H1 (cell line): Measurements from ENCODE around the gene ZBTB4. TPM values are rescaled to one million over a fixed set of nuclear protein-coding genes. Genes with fewer than 3 reads are reported as not detected.

Experiments
- CTCF ChIA-PET: fragments of 300-600 bp; sonication (Branson Sonifier 250); formaldehyde crosslinking; loops from one replicate; lab custom pipeline; 2021; ENCODE audit not compliant: partially characterized antibody; lab: Charles Lee
- POLR2A ChIA-PET: fragments of 300-600 bp; sonication (Branson Sonifier 250); formaldehyde crosslinking; loops from one replicate; lab custom pipeline; 2021; ENCODE audit warnings: inconsistent platforms; ENCODE audit not compliant: partially characterized antibody; lab: Charles Lee
- DNase-seq, 2 experiments: peaks; one replicate each; pipeline versions ENCODE4 v3.0.0 to v3.0.0-alpha.2; 2010 to 2022; ENCODE audit warnings: low spot score in 2 of 2, low read depth in 1 of 2, mixed read lengths in 1 of 2
- FAIRE-seq: peaks from 2 replicates; lab custom pipeline; 2011; peaks lifted over from hg19 to GRCh38; lab: Jason Lieb, UNC
- H2AFZ ChIP-seq: 2 replicates; pipeline ENCODE4 v1.8.1; 2012; ENCODE audit warnings: low read length, inconsistent platforms
- H2AK5ac ChIP-seq: 2 replicates; pipeline ENCODE4 v1.6.1; 2013; ENCODE audit warnings: low read depth, low read length
- H2BK120ac ChIP-seq: replicated peaks from 2 replicates; pipeline ENCODE3; 2013; ENCODE audit warnings: low read depth, low read length, inconsistent platforms
- H2BK12ac ChIP-seq: 2 replicates; pipeline ENCODE4 v1.6.1; 2013; ENCODE audit warnings: low read depth, low read length
- H2BK15ac ChIP-seq: 2 replicates; pipeline ENCODE4 v1.6.1; 2013; ENCODE audit warnings: low read length
- H2BK20ac ChIP-seq: 2 replicates; pipeline ENCODE4 v1.6.1; 2013; ENCODE audit warnings: low read length
- H2BK5ac ChIP-seq: 2 replicates; pipeline ENCODE4 v1.6.1; 2013; ENCODE audit warnings: low read depth, low read length
- H3K14ac ChIP-seq: 2 replicates; pipeline ENCODE4 v1.6.1; 2013; ENCODE audit warnings: inconsistent platforms; ENCODE audit not compliant: insufficient read length
- H3K18ac ChIP-seq: 2 replicates; pipeline ENCODE4 v1.6.1; 2013; ENCODE audit warnings: low read length; ENCODE audit errors: extremely low read depth
- H3K23ac ChIP-seq: 2 replicates; pipeline ENCODE4 v1.6.1; 2013; ENCODE audit warnings: inconsistent platforms; ENCODE audit not compliant: insufficient read length
- H3K23me2 ChIP-seq: 2 replicates; pipeline ENCODE4 v1.6.1; 2013; ENCODE audit warnings: low read depth, low read length
- H3K27ac ChIP-seq: 2 replicates; pipeline ENCODE4 v1.6.1; 2011; ENCODE audit warnings: low read depth, low read length, inconsistent platforms
- H3K27me3 ChIP-seq, 4 experiments: replicated peaks in 1 of 4; 1 replicate in 1 of 4; 2 replicates in 3 of 4; pipeline versions ENCODE4 v1.6.1 to v1.8.1; 2011 to 2013; ENCODE audit warnings: low read length in 3 of 4, mild to moderate bottlenecking in 3 of 4, inconsistent platforms in 2 of 4, mixed read lengths in 2 of 4, moderate library complexity in 1 of 4; ENCODE audit not compliant: control insufficient read depth in 3 of 4, insufficient read depth in 3 of 4; ENCODE audit errors: extremely low read depth in 1 of 4
- H3K36me3 ChIP-seq, 4 experiments: 2 replicates each; pipeline versions ENCODE4 v1.6.1 to v1.8.1; 2011 to 2013; ENCODE audit warnings: mild to moderate bottlenecking in 4 of 4, low read length in 3 of 4, moderate library complexity in 2 of 4, control low read depth in 1 of 4, inconsistent platforms in 1 of 4; ENCODE audit not compliant: insufficient read depth in 4 of 4, control insufficient read depth in 2 of 4
- H3K4ac ChIP-seq: replicated peaks from 2 replicates; pipeline ENCODE3; 2013; ENCODE audit warnings: low read length, low read depth, mixed read lengths, inconsistent platforms; ENCODE audit not compliant: insufficient read length
- H3K4me1 ChIP-seq, 4 experiments: replicated peaks in 1 of 4; 1 replicate in 1 of 4; 2 replicates in 3 of 4; pipeline versions ENCODE4 v1.6.1 to v1.8.1; 2011 to 2013; ENCODE audit warnings: low read length in 3 of 4, inconsistent platforms in 2 of 4, mixed read lengths in 1 of 4; ENCODE audit not compliant: insufficient read depth in 4 of 4, control insufficient read depth in 3 of 4
- H3K4me2 ChIP-seq, 2 experiments: 2 replicates each; pipeline versions ENCODE4 v1.6.1 to v1.8.1; 2011 to 2013; ENCODE audit warnings: low read depth in 2 of 2, low read length in 2 of 2, control low read depth in 1 of 2, inconsistent platforms in 1 of 2, mild to moderate bottlenecking in 1 of 2; ENCODE audit not compliant: insufficient read depth in 1 of 2
- H3K4me3 ChIP-seq, 4 experiments: fragments of 200-600, 300-600 bp in 1 of 4; sonication (generic), shearing (Covaris generic), sonication (Bioruptor Twin) in 1 of 4; 2 replicates each; pipeline versions ENCODE4 v1.5.1 to v1.8.1; 2011 to 2016; ENCODE audit warnings: low read length in 4 of 4, low read depth in 3 of 4, control low read depth in 2 of 4, inconsistent platforms in 2 of 4, mild to moderate bottlenecking in 2 of 4, mixed read lengths in 1 of 4, moderate library complexity in 1 of 4; ENCODE audit not compliant: insufficient read depth in 2 of 4; ENCODE audit errors: extremely low read depth in 1 of 4
- H3K56ac ChIP-seq: replicated peaks from 2 replicates; pipeline ENCODE3; 2013; ENCODE audit warnings: low read depth, mild to moderate bottlenecking, mixed read lengths, low read length, inconsistent platforms; ENCODE audit not compliant: insufficient read length
- H3K79me1 ChIP-seq: 2 replicates; pipeline ENCODE4 v1.6.1; 2013; ENCODE audit warnings: low read depth, low read length, control low read depth
- H3K79me2 ChIP-seq, 2 experiments: 2 replicates each; pipeline versions ENCODE4 v1.6.1 to v1.8.1; 2012 to 2013; ENCODE audit warnings: low read length in 2 of 2, mild to moderate bottlenecking in 2 of 2, inconsistent platforms in 1 of 2; ENCODE audit not compliant: insufficient read depth in 2 of 2, control insufficient read depth in 1 of 2
- H3K9ac ChIP-seq, 4 experiments: replicated peaks in 1 of 4; 1 replicate in 1 of 4; 2 replicates in 3 of 4; pipeline versions ENCODE4 v1.6.1 to v1.8.1; 2011 to 2013; ENCODE audit warnings: low read depth in 3 of 4, low read length in 3 of 4, control low read depth in 2 of 4, mild to moderate bottlenecking in 2 of 4, moderate library complexity in 2 of 4, inconsistent platforms in 1 of 4; ENCODE audit errors: extremely low read depth in 1 of 4
- H3K9me3 ChIP-seq, 2 experiments: 2 replicates each; pipeline versions ENCODE4 v1.6.1 to v1.8.1; 2012 to 2013; ENCODE audit warnings: mild to moderate bottlenecking in 2 of 2, moderate library complexity in 2 of 2, control low read depth in 1 of 2, inconsistent platforms in 1 of 2, low read depth in 1 of 2, low read length in 1 of 2, mixed read lengths in 1 of 2; ENCODE audit not compliant: insufficient read depth in 2 of 2
- H4K20me1 ChIP-seq, 2 experiments: replicated peaks in 1 of 2; 2 replicates each; pipeline versions ENCODE3 to v1.8.1; 2011 to 2013; ENCODE audit warnings: inconsistent platforms in 2 of 2, low read length in 2 of 2, mild to moderate bottlenecking in 1 of 2; ENCODE audit not compliant: insufficient read depth in 2 of 2, control insufficient read depth in 1 of 2
- H4K5ac ChIP-seq: 2 replicates; pipeline ENCODE4 v1.6.1; 2013; ENCODE audit warnings: low read length, low read depth, mixed read lengths, inconsistent platforms; ENCODE audit not compliant: insufficient read length
- H4K8ac ChIP-seq: 2 replicates; pipeline ENCODE4 v1.8.0; 2013; ENCODE audit warnings: mild to moderate bottlenecking, moderate library complexity, low read length, inconsistent platforms; ENCODE audit not compliant: insufficient read depth; ENCODE audit errors: extremely low read depth
- H4K91ac ChIP-seq: replicated peaks from 2 replicates; pipeline ENCODE3; 2013; ENCODE audit warnings: low read length, mixed read lengths, inconsistent platforms; ENCODE audit not compliant: insufficient read length
- CEBPB ChIP-seq: IDR thresholded peaks from 2 replicates; pipeline ENCODE4 v1.6.1; 2012; ENCODE audit warnings: low read depth, low read length
- SP4 ChIP-seq: IDR thresholded peaks from 2 replicates; pipeline ENCODE4 v1.6.1; 2012; ENCODE audit warnings: low read length, inconsistent platforms
- USF2 ChIP-seq: IDR thresholded peaks from 2 replicates; pipeline ENCODE4 v1.6.1; 2011; ENCODE audit warnings: low read length, improper control_type of control experiment
- WGBS, 2 experiments: shearing (Covaris generic) in 1 of 2; methylation state at CpG; one replicate each; pipeline versions ENCODE4 v1.1.6 to v1.1.7; 2013 to 2015; ENCODE audit warnings: low lambda C conversion rate in 2 of 2, mixed read lengths in 2 of 2, inconsistent platforms in 1 of 2, low coverage in 1 of 2, missing lambda C conversion rate in 1 of 2; ENCODE audit not compliant: insufficient replicate concordance in 2 of 2, insufficient coverage in 1 of 2, insufficient read length in 1 of 2; ENCODE audit errors: extremely low coverage in 1 of 2, missing lambda C conversion rate in 1 of 2; 5-methylcytosine and 5-hydroxymethylcytosine counted together
- polyA plus RNA-seq, 7 experiments: library from polyadenylated mRNA; depleted of rRNA in 3 of 7; stranded (reverse) in 5 of 7; unstranded in 2 of 7; fragments of >200 nt in 5 of 7; fragments of 200-250 nt in 2 of 7; gene quantifications; 1 replicate in 5 of 7; 2 replicates in 1 of 7; 4 replicates in 1 of 7; pipeline versions ENCODE4 v1.2.1 to v1.2.3, GENCODE V29; 2011 to 2013; ENCODE audit warnings: missing spikeins in 2 of 7, mixed read lengths in 2 of 7
- total RNA-seq: library from RNA; stranded (reverse); fragmentation: NEBNext Ultra II Directional; extraction: Animal tissue kit (Norgen Biotek cat#: 25700); gene quantifications from 2 replicates; pipeline ENCODE4 v1.2.1, GENCODE V29; 2021

ZBTB4 gene
- total and polyA plus RNA-seq, 2 of the 8 experiments (the other 6 are each of a cell fraction or from before 2014, with no cell fraction given), result 5.9 to 10.1 TPM

DNA sequence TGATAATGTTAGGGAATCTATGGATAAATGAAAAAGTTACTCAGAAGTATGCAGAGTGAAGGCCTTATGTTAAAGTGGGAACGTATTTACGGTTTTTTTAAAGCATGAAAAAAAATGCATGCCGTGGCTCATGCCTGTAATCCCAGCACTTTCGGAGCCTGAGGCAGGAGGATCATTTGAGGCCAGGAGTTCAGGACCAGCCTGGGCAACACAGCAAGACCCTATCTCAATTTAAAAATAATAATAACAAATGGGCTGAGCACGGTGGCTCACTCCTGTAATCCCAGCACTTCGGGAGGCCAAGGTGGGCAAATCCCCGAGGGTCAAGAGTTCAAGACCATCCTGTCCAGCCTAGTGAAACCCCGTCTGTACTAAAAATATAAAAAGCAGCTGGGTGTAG, 10.7 kb upstream of the ZBTB4 start:
- Histone ChIP-seq H3K36me3 (peaks cover 0 to 7% (median 0%) of the 10 kb centered on the region in 4 experiments; a peak in 1 of 8 replicates), H4K20me1 (peaks cover 29 to 42% of the 10 kb centered on the region in 2 experiments), H2AFZ (no peak overlapping the region), H3K27ac (no peak overlapping the region), H3K56ac (no peak overlapping the region), H3K23ac (no peak overlapping the region), H3K14ac (no peak overlapping the region), H4K8ac (no peak overlapping the region), H3K4me2 (no peak overlapping the region), H3K27me3 (no peaks in the 10 kb centered on the region), H3K4ac (no peak overlapping the region), H2BK20ac (no peak overlapping the region), H3K9me3 (no peaks in the 10 kb centered on the region), H4K91ac (no peak overlapping the region), H3K9ac (no peak overlapping the region), H3K18ac (no peak overlapping the region), H2BK15ac (no peak overlapping the region), H3K4me3 (no peak overlapping the region), H4K5ac (no peak overlapping the region), H2BK5ac (no peak overlapping the region), H2AK5ac (no peak overlapping the region), H3K79me1 (peaks cover 25% of the 10 kb centered on the region), H3K23me2 (0 out of 2 replicates have a peak, but pooled peaks cover 2% of the 10 kb centered on the region), H2BK120ac (no peak overlapping the region), H3K4me1 (0 out of 7 replicates have a peak, but pooled peaks cover 0 to 4% (median 1%) of the 10 kb centered on the region in 4 experiments), H2BK12ac (no peak overlapping the region), H3K79me2 (peaks cover 60 to 98% of the 10 kb centered on the region in 2 experiments)
- POLR2A ChIA-PET, result interaction anchor here (1.0 to 1.4 kb wide), 6 partner anchors 14 to 110 kb away, joined by 3 to 5 read pairs (median 3); partner anchors contain the start of gene SPEM1
- whole genome bisulfite sequencing, 2 experiments, result 81% methylated on average over 8 of the region's 8 CpGs; no CpG with 5 or more reads in 1 of the 2 experiments
- no peak for DNase-seq
- no peak for TF ChIP-seq CEBPB
- TF ChIP-seq SP4, result no peak
- no peak for TF ChIP-seq USF2
- FAIRE-seq, result no peak
- CTCF ChIA-PET, result interaction anchor here (0.9 to 5.8 kb wide), 4 partner anchors 13 to 54 kb away, joined by 4 to 29 read pairs (median 8); no protein-coding TSS in a partner anchor
